ENCODE data around the gene CASR.

Gene CASR

GRCh38 chr3:122235147-122235546, 51.7 kb downstream of the CASR start:
- no peak for DNase-seq (ENCODE audit: low read depth)
- TF ChIP-seq, protein P1, sequence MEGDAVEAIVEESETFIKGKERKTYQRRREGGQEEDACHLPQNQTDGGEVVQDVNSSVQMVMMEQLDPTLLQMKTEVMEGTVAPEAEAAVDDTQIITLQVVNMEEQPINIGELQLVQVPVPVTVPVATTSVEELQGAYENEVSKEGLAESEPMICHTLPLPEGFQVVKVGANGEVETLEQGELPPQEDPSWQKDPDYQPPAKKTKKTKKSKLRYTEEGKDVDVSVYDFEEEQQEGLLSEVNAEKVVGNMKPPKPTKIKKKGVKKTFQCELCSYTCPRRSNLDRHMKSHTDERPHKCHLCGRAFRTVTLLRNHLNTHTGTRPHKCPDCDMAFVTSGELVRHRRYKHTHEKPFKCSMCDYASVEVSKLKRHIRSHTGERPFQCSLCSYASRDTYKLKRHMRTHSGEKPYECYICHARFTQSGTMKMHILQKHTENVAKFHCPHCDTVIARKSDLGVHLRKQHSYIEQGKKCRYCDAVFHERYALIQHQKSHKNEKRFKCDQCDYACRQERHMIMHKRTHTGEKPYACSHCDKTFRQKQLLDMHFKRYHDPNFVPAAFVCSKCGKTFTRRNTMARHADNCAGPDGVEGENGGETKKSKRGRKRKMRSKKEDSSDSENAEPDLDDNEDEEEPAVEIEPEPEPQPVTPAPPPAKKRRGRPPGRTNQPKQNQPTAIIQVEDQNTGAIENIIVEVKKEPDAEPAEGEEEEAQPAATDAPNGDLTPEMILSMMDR (IDR thresholded peaks at IDR 0.05; ENCODE audit: low read depth, low read length, missing control alignments): no peak
- in situ Hi-C loops (cut with HindIII; ENCODE audit: low sequenced_read_pairs): no loop called here
- H3K4me3 ChIP-seq (ENCODE audit: low read depth, low read length): no peak overlapping the region

DNA sequence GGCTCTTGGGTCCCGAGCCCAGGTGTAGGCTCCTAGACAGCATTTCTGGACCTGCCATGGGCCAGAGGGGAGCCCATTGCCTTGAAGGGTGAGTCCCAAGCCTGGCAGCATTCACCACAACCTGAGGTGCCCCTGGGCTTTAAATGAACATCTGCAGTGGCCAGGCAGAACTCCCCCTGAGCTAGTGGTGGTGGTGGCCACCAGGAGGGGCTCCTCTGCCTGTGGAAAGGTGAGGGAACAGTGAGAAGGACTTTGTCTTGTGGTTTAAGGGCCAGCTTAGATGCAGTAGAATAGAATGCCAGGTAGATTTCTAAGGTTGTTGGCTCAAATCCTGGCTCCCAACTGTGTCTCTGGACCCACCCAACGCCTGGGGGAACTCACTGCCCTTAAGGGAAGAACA, 55.6 kb downstream of the CASR start:
- no peak overlapping the region for H3K4me3 ChIP-seq (ENCODE audit: low read depth, low read length)
- DNase-seq (ENCODE audit: low read depth): no peak
- TF ChIP-seq, protein P1 (IDR thresholded peaks at IDR 0.05; ENCODE audit: low read depth, low read length, missing control alignments): no peak
- in situ Hi-C loops (cut with HindIII; ENCODE audit: low sequenced_read_pairs): no loop called here

DNA sequence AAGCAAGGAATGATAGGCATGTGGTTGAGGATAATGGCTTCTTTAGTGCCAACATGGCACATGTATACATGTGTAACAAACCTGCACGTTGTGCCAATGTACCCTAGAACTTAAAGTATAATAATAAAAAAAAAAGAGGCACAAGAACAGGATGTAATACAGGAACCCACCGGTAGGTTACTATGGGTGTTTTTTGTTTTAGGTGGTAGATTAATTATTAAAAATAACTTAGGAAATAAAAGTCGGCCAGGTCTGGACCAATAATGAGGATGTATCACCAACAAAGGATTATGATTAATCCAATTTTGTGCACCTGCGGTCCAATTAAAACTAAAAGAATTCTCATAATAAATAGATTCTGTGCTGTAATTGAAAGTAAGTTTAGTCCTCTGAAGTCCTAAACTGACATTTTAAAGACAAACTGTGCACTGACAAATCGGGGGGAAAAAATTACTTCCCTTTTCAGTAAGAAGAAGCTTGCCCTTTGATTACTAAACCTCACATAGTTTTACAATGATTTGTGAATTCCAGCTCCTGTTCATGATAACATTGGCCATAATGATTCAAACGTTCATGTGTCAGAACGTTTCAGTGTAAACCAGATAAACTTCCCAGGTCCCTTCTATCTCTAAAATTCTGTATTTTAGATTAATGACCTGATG, 62.2 kb downstream of the CASR start:
- no peak overlapping the region for H3K4me3 ChIP-seq (ENCODE audit: low read depth, low read length)
- in situ Hi-C loops (cut with HindIII; ENCODE audit: low sequenced_read_pairs): no loop called here
- DNase-seq (ENCODE audit: low read depth): no peak

GRCh38 chr3:122246199-122246598, 62.7 kb downstream of the CASR start:
- in situ Hi-C loops (cut with HindIII; ENCODE audit: low sequenced_read_pairs): no loop called here
- H3K4me3 ChIP-seq (ENCODE audit: low read depth, low read length): no peak overlapping the region
- TF ChIP-seq, protein P1 (IDR thresholded peaks at IDR 0.05; ENCODE audit: low read depth, low read length, missing control alignments): no peak
- DNase-seq (ENCODE audit: low read depth): peak; percentile 5

More for the DNA sequence above, 62.2 kb downstream of the CASR start:
- TF ChIP-seq, protein P1 (IDR thresholded peaks at IDR 0.05; ENCODE audit: low read depth, low read length, missing control alignments): no peak

GRCh38 chr3:122247087-122247824, 63.8 kb downstream of the CASR start:
- TF ChIP-seq, protein P1 (IDR thresholded peaks at IDR 0.05; ENCODE audit: low read depth, low read length, missing control alignments): no peak
- in situ Hi-C loops (cut with HindIII; ENCODE audit: low sequenced_read_pairs): no loop called here
- no peak for DNase-seq (ENCODE audit: low read depth)
- no peak overlapping the region for H3K4me3 ChIP-seq (ENCODE audit: low read depth, low read length)

DNA sequence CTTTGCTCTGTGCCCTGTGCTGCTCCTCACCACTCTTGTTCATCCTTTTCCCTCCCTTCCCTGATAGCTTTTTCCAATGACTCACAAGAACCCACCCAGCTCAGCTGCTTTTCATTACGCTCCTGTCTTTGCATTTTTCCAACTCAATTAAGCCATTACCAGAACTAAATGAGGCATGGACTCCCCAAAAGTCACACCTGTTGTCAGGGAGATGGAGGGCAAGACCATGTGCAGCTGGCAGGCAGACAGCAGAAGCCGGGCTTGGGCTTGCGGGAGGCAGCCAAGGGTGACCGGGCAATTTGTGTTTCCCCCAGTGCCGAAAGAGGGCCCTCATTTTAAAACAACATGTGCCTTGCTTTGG, 64.3 kb downstream of the CASR start:
- no peak overlapping the region for H3K4me3 ChIP-seq (ENCODE audit: low read depth, low read length)
- in situ Hi-C loops (cut with HindIII; ENCODE audit: low sequenced_read_pairs): no loop called here
- no peak for DNase-seq (ENCODE audit: low read depth)
- TF ChIP-seq, protein P1 (IDR thresholded peaks at IDR 0.05; ENCODE audit: low read depth, low read length, missing control alignments): no peak
